GM19452 (cell line): ENCODE results near the gene CD300H.
"Not testable (repeated sequence)": the region's sequence is repeated elsewhere in the genome, so short reads cannot be mapped to it uniquely, and the experiment has no call there.

ENCODE experiments used
- ATAC-seq: cut with Tn5 transposase; IDR thresholded peaks from one replicate; pipeline ENCODE4 v1.9.1; 2021; ENCODE audit not compliant: unreplicated experiment

The CD300H gene

GRCh38 chr17:74585711-74586110 lies 18.4 kb upstream of the CD300H start:
- no peak for ATAC-seq

DNA sequence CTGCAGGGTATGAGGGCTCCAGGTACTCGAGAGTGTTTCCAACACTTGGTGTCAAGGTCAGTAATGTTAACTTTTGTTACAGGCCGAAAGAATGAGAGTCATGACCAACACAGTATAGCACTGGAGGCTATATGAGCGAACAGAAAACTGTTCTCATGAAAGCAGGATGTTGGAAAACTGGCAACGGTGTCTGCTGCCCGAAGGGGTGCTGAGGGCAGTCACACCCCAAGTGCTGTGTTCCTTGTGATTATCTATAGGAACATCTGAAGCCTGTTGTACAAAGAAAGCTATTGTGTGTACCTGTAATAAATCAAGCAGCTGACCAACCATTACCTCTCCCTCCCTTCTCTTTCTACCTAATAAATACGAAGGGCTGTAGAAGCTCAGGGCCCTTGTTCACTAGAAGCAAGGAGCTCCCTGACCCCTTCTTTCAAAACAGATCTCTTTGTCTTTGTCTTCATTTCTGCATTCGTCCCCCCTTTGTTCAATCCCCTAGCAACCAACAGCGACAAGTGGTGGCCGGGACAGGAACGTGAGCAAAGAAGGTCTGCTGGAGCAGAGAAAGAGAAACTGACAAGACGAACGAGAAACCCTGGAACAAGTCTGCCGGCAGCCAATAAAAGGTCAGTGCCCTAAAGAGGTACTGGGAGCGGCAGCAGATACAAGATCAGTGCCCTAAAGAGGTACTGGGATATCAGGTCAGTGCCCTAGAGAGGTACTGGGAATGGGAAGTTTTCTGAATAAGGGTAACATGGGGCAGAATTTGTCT lies 17.2 kb upstream of the CD300H start:
- no peak for ATAC-seq

DNA sequence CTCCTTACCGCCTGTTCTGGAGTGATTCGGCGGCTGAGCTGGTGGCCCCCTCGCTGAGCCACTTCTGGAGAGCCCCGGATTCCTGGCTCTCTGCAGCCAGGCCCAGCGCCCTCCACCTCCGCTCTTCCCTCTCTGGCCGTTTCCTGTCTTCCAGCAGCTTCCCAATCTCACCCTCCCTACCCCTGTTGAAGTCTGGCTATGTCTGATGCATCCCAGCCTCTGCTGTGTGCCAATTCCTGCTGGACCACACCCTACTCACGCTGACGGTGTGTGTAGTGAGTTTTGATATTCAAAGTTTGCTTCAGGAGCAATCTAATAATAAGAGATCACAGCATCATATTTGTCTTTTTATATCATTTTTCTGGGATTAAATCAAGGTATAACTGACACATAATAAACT lies 15.3 kb upstream of the CD300H start:
- ATAC-seq: no peak

DNA sequence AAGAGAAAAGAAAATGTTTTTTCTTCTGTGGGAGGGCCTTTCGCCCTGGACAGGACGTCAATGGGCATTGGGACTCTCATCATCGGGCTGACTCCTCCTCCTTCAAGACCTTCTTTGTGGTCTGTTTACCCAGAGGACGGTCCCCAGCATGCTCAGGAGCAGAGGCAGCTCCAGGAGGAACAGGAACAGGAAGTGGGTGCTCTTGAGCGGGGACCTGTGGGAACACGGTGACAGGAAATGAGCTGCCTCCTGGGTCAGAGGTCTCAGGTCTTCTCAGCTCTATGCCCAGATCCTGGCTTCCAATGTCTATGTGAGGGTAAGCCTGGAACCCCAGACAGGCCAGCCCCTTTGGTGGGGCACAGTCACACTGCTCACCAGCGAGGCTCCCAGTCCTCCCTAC lies 12.6 kb upstream of the CD300H start:
- no peak for ATAC-seq

GRCh38 chr17:74578979-74579378 lies 11.7 kb upstream of the CD300H start:
- ATAC-seq: no peak

DNA sequence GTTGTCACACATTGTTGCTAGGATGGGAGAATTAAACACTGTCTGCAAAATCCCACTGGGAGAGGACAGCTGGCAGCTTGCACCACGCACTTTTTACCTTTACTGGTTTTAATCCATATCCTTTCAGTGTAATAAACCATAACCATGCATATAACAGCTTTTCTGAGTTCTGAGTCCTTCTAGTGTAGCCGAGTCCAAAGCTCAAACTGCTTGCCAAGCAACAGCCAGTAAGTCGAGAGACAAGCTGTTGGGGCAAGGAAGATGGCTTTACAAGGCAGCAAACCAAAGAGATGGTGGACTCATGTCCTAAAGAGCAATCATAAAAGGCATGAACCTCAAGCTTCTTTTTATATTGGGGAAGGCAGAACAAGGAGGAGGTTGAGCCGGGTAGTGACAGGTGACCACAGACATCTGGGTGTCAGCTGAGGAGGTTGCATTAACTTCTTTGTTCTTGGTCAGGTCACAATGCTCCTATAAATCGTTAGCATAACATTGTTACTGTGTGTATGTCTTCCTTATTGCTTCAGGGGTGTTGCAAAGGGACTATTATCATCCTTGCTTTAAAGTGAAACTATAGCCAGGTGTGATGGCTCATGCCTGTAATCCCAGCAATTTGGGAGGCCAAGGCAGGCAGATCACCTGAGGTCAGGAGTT lies 7.3 kb upstream of the CD300H start:
- no peak for ATAC-seq

DNA sequence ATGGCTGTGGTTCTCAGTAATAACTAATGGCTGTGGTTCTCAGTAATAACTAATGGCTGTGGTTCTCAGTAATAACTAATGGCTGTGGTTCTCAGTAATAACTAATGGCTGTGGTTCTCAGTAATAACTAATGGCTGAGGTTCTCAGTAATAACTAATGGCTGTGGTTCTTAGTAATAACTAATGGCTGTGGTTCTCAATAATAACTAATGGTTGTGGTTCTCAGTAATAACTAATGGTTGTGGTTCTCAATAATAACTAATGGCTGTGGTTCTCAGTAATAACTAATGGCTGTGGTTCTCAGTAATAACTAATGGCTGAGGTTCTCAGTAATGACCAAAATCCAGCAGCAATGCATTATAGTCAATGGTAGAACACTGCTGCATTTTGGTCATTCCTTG lies 6.3 kb upstream of the CD300H start:
- not testable (repeated sequence) for ATAC-seq

GRCh38 chr17:74573169-74573568 lies 5.9 kb upstream of the CD300H start:
- ATAC-seq: no peak

GRCh38 chr17:74571621-74572270 lies 4.4 kb upstream of the CD300H start:
- no peak for ATAC-seq

GRCh38 chr17:74569020-74570003 lies 2.0 kb upstream of the CD300H start:
- no peak for ATAC-seq

GRCh38 chr17:74568106-74568873 lies 981 bp upstream of the CD300H start:
- no peak for ATAC-seq

DNA sequence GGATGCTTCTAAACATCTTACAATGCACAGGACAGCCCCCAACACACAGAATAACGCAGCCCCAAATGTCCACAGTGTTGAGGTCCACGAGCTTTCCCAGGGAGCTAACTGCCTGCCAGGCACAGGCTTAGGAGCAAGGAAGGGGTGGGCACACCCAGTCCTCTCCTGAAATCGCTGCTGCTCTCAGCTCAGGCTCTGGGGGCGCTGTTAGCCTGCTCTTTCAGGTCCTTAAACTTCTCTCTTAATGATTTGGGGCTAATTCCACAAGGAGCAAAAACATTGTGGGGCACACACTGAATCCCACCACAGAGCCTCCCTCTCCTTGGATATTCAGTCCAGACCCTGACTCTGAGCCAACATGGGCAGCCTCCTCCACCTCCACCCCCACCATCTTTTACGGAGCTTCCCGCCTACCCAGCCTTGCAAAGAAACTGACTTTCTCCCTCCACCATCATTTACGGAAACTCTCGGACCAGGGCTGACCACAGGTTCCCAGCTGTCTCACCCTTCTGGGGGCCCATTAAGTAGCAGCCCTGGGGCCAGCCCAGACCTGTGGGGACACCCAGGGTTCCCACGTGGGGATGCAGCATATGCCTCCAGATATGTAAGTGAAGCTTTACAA lies 1.1 kb downstream of the CD300H start:
- no peak for ATAC-seq

GRCh38 chr17:74565126-74565525 lies 2.2 kb downstream of the CD300H start:
- ATAC-seq: no peak

DNA sequence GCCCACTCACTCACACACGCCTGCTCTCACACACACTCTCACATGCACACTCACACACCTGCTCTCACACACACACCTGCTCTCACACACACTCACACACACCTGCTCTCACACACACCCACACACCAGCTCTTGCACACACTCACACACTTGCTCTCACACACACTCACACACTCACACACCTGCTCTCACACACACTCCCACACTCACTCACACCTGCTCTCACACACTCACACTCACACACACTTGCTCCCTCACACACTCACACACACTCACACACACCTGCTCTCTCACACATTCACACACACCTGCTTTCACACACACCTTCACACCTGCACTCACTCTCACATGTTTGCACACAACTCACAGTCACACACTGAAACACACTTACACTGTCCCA lies 4.0 kb downstream of the CD300H start:
- ATAC-seq: no peak

DNA sequence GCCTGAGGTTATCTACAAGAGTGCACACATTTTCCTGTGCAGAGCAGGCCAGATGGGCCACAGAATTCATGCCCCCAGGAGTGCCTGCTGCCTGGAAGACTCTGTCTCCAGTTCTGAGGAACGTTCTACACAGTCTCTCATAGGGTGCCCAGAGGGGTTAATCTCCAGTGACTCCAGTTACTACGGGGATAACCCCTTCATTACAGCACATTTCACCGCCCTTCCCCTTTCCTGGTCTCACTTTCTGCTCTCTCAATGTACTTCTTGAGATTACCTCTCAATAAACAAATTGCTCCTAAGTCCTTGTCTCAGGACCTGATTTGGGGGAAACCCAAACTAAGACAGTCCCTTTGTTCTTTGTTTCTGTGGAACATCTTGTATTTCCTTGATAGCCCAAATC lies 5.7 kb downstream of the CD300H start:
- no peak for ATAC-seq

GRCh38 chr17:74558882-74559519 lies 8.3 kb downstream of the CD300H start:
- ATAC-seq: no peak

- ATAC-seq: not testable (repeated sequence)
Observed at GRCh38 chr17:74558402-74558801, 8.9 kb downstream of the CD300H start.

DNA sequence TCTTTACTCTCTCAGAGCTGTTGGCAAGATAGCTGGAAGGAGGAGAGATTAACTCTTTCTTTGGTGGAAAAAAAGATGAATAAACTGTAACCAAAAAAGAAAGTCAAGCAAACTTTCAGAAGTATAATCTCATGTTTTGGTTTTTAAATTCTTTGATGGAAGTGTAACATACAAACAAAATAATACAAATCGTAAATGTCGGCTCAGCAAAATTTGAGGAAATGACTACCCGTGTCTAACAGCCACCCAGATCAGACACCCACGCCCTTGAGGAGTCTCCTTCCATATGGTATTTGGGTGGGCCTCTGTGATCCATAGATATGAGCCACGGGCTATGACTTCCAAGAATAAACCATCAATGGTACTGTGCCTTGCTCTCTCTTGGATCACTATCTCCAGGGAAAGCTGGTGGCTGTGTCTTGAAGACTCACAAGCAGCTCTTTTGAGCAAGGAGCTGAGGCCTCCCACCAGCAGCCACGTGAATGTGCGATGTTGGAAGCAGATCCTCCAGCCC lies 11.8 kb downstream of the CD300H start:
- no peak for ATAC-seq

- no peak for ATAC-seq
Observed at GRCh38 chr17:74554909-74555308, 12.4 kb downstream of the CD300H start.
